ENCODE results near the gene SCARF2.

SCARF2 gene, protein sequence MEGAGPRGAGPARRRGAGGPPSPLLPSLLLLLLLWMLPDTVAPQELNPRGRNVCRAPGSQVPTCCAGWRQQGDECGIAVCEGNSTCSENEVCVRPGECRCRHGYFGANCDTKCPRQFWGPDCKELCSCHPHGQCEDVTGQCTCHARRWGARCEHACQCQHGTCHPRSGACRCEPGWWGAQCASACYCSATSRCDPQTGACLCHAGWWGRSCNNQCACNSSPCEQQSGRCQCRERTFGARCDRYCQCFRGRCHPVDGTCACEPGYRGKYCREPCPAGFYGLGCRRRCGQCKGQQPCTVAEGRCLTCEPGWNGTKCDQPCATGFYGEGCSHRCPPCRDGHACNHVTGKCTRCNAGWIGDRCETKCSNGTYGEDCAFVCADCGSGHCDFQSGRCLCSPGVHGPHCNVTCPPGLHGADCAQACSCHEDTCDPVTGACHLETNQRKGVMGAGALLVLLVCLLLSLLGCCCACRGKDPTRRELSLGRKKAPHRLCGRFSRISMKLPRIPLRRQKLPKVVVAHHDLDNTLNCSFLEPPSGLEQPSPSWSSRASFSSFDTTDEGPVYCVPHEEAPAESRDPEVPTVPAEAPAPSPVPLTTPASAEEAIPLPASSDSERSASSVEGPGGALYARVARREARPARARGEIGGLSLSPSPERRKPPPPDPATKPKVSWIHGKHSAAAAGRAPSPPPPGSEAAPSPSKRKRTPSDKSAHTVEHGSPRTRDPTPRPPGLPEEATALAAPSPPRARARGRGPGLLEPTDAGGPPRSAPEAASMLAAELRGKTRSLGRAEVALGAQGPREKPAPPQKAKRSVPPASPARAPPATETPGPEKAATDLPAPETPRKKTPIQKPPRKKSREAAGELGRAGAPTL

DNA sequence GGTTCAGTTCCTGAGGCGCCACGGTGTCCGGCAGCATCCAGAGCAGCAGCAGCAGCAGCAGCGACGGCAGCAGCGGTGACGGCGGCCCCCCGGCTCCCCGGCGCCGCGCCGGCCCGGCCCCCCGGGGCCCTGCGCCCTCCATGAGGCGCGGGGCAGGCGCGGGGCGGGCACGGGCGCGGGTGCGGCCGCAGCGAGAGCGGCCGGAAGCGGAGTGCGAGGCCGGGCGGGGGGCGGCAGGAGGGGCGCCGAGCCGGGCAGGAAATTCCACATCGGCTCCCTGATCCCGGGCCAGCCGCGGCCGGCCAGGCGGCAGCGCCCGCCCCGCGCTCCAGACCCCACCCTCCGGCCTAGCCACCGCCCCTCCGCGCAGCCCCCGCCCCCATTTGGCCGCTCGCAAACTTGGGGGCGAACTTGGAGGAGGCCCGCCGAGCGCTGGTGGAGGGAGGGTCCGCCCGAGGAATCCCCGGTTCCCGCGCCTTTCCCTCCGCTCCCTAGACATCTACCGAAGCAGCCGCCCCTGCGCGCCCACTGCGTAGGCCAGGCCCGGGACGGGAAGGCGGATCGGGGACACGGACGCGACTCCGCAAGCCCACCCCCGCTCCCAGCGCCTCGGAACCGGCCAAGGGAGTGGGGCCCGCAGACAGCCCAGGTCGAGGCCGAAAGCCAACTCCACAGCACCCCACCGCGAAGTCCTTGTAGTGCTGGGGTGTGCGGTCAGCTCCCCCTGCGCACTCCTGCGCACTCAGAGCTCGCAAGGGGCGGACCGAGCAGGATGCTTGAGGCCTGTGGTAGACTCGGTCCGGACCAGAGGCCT, at the start of gene SCARF2:
TSS of gene SCARF2 (minus strand) at position 213 of the 814 bp plus-strand sequence. CDS start at position 142, 71 bp downstream.
- TF ChIP-seq GATA3 (IDR thresholded peaks at IDR 0.05; ENCODE audit: low read depth, low read length) = no peak
- TF ChIP-seq GATA2 (IDR thresholded peaks at IDR 0.05; ENCODE audit: low read depth, low read length) = no peak

DNA sequence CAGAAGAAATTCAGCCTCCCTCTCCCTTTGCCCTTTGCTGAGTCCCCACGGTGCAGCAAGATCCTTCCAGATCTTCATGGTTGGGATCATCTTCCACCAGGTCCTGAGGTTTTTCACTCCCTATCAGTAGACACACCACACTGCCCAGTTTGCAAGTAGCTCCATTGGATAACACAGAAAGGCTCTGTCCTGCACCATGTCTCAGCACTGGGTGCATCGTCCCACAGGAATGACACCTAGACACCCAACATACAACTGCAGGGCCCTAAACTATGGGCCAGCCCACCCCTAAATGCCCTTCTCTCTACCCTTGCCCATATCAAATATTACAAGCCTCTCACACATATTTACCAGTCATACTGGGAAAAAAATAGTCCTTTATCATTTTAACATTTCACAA, 48.6 kb upstream of the SCARF2 start:
- TF ChIP-seq GATA3 (IDR thresholded peaks at IDR 0.05; ENCODE audit: low read depth, low read length) (no peak), GATA2 (IDR thresholded peaks at IDR 0.05; ENCODE audit: low read depth, low read length) (no peak)

DNA sequence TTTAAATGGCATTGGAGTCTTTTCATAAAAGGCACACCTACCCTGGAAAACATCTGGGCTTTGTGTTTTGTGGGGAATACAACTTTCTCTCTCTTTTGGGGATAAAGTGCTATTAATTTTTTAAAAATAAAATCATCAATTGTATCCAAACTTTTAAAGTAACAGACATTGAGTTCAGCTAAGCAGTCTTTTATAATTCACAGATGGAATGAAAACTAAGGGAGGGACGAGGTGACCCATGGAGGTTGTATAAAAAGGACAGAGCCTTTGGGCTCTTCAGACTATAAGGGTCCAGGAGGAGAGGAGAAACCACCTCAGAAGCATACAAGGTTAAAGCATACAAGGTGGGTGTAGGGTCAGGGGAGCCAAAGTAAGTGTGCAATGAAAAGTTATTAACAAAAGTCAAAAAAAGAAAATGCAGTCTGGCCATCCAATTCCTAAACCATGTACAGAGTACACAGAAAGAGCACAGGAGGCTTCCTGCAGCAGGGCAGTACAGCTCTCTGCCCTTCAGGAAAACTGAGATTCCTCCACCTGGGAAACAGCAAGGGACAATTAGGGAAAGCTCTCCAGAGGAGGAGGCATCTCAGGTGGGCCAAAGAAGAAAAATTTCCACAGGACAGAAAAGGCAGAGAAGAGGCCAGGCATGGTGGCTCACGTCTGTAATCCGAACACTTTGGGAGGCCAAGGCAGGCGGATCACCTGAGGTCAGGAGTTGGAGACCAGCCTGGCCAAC, 47.5 kb upstream of the SCARF2 start:
- no peak for TF ChIP-seq GATA3 (IDR thresholded peaks at IDR 0.05; ENCODE audit: low read depth, low read length)
- TF ChIP-seq GATA2 (IDR thresholded peaks at IDR 0.05; ENCODE audit: low read depth, low read length) = no peak

DNA sequence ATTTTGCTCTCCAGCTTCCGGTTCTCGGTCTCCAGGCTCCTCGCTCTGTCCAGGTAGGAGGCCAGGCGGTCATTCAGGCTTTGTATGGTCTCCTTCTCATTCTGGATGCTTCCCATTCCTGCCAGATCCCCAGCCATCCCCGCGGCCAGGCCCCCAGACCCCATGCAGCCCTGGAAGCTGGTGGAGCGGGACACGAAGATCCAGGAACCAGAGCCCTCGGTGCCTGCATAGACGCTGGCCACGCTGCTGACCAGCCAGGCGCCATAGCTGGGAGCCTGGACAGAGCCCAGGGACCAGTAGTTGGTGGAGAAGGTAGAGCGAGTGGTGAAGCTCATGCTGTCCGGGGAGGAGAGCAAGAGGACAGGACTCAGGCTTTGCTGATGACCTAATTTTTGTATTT, 46.1 kb upstream of the SCARF2 start:
- TF ChIP-seq GATA3 (IDR thresholded peaks at IDR 0.05; ENCODE audit: low read depth, low read length) (no peak), GATA2 (IDR thresholded peaks at IDR 0.05; ENCODE audit: low read depth, low read length) (no peak)

DNA sequence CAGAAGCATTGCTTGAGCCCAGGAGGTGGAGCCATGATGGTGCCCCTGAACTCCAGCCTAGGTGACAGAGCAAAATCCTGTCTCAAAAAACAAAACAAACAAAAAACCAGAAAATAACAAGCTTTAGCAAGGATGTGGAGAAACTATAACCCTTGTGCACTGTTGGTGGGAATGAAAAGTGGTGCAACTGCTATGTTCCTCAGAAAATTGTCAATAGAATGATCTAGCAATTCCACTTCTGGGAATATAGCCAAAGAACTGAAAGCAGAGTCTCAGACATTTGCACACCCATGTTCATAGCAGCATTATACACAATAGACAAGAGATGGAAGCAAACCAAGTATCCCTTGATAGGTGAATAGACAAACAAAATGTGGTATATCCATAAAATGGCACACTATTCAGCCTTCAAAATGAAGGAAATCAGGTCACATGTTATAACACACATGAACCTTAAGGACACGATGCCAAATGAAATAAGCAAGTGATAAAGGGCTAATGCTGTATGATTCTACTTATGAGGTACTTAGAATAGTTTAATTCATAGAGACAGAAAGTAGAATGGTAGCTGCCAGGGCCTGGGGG, 42.1 kb upstream of the SCARF2 start:
- TF ChIP-seq GATA2 (IDR thresholded peaks at IDR 0.05; ENCODE audit: low read depth, low read length) = no peak
- TF ChIP-seq GATA3 (IDR thresholded peaks at IDR 0.05; ENCODE audit: low read depth, low read length) = no peak

DNA sequence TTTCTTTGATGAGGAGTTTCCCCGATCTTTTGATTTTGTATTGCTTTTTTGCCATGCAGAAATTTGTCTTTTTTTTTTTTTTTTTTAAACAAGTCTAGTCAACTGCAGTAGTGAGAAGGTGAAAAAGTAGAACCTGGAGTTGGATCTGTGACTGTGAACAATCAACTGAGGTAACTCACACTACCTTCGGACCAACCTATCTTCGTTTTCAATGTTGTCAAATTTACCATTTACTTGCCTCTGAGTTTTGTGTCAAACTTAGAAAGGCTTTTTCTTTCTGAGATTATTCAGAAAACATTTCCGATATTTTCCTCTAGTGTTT, 37.5 kb upstream of the SCARF2 start:
- TF ChIP-seq GATA2 (IDR thresholded peaks at IDR 0.05; ENCODE audit: low read depth, low read length) (no peak), GATA3 (IDR thresholded peaks at IDR 0.05; ENCODE audit: low read depth, low read length) (no peak)

DNA sequence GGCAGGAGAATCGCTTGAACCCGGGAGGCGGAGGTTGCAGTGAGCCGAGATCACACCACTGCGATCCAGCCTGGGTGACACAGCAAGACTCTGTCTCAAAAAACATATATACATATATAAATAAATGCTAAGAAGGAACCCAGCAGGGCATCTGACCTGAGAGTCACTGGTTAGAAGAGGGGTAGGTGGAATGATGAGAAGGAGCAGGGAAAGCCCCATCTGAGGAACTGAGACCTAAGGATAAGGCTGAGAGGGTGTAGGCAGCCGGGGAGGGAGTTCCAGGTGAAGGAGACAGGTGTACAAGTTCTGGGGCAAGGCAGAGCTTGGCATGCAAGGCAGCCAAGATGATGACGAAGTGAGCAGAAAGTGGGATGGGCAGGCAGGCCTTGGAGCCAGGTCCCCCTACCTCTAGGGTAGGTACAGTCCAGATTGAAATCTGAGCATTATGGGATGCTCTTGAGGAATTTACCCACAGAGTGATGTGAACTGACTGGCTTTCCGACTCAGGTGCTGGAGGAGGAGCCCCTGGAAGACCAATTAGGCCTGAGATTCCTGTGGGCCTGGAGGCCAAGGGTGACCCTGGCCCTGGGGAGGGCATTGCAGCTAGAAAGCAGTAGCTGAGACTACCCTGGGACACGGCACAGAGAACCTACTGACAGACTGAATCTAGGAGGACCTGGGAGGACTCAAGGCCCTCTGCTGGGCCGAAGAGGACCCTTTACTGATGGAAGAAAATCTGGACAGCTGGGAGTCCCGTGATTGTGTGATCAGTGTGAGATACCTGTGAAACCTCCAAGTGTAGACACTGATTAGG, 35.2 kb upstream of the SCARF2 start:
- no peak for TF ChIP-seq GATA3 (IDR thresholded peaks at IDR 0.05; ENCODE audit: low read depth, low read length)
- TF ChIP-seq GATA2 (IDR thresholded peaks at IDR 0.05; ENCODE audit: low read depth, low read length) = no peak

DNA sequence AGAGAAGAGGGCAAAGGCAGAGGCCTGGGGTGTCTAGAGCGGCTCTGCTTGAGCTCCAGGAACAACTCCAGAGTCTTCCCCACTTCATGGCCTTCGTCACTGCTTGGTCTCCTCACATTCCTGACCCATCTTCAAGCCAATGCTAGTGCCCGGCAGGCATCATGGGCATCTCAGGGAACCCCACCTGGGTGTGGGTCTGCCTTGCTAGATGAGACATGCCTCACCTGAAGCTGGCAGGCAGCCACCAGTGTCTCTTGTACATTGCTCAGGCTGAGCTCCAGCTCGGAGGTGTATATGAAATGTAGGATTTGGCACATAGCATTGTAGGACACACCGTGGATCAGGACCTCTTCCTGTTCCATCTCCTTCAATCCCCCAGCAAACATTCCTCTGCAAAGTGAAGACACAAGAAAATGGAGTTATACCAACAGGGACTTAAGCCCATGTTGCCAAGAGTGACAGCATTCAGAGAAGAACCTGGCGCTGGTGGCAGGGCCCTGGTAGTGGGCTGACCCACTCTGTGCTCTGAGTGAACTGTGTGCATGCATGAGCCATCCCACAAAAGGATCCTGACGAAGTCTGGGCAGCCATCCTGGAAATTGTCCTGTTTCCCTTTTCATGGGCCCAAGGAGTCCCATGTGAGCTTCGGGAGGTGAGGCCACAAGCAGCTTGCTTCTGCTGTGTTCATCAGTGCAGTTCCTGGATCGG, 33.7 kb upstream of the SCARF2 start:
- TF ChIP-seq GATA2 (IDR thresholded peaks at IDR 0.05; ENCODE audit: low read depth, low read length) = no peak
- TF ChIP-seq GATA3 (IDR thresholded peaks at IDR 0.05; ENCODE audit: low read depth, low read length) = no peak

DNA sequence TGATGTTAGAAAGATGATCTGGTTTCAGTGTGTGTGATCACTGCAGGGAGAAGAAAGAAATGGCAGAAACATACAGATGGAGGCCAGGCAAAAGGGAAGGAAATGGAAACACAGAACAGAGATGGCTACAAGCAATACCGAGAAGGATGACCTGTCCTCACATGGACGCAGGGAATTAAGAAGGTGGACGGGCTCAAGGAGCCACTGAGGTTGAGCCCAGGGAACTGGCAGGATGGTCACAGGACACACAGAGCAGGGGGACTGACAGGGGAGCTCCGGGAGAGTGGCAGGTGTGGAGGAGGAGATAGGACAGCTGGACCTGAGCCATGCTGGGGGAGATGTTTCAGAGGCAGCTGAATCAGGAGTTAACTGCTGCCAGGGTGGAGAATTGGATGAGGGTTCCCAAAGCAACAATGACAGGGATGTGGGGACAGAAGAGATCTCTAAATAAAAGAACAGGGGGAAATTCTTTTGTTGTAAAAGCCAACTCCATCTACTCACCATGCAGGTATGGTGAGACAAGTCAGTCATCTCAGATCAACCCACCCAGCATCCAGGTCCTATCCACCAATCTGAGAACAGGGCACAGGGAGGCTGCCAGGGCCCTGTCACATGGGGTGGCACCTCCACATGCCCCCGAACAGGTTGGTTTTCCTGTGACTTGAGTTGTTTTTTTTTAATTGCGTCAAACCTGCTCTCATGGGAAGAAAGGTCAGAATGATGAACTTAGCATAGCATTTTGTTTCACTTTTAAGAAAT, 31.7 kb upstream of the SCARF2 start:
- TF ChIP-seq GATA3 (IDR thresholded peaks at IDR 0.05; ENCODE audit: low read depth, low read length) (no peak), GATA2 (IDR thresholded peaks at IDR 0.05; ENCODE audit: low read depth, low read length) (no peak)

DNA sequence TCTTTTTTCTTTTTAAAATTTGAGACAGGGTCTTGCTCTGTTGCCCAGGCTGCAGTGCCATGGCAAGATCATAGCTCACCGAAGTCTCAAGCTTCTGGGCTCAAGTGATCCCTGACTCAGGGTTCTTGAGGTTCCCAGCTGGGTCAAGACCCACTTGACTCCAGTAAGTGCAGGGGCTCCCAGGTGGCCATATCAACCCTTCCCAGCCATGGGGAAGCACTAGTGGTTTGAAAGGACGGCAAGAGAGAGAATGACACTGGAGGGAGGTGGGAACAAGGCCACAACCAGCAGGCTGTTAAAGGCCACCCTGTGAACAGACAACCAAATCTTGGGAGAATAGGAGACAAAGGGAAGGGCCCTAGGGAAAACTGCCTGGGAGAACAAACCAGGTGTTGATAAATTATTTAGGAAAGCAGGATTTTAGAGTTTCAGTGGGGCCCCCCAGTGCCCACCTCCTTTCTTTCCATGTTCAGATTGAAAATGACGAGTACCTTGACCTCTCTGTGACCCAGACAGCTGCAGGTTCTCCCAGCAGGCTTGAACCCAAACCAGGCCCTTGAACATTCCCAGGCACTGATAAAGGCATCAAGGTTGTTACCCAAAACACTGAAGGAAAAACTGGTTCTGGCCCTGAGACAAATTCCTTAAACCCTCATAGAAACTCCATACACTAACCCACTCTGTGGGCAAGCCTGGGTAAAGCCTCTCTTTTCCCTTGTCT, 29.2 kb upstream of the SCARF2 start:
- TF ChIP-seq GATA3 (IDR thresholded peaks at IDR 0.05; ENCODE audit: low read depth, low read length) (no peak), GATA2 (IDR thresholded peaks at IDR 0.05; ENCODE audit: low read depth, low read length) (no peak)

DNA sequence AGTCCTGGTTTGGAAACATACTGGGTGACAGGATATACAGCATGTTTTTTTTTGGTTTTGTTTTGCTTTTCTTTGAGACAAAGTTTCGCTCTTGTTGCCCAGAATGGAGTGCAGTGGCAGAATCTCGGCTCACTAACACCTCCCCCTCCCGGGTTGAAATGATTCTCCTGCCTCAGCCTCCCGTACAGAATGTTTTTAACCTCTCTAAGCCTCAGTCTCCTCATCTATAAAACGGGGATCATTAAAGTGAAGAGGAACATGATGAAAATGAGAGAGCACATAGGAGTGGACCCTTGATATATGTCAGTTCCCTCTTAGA, 28.1 kb upstream of the SCARF2 start:
- TF ChIP-seq GATA2 (IDR thresholded peaks at IDR 0.05; ENCODE audit: low read depth, low read length) (no peak), GATA3 (IDR thresholded peaks at IDR 0.05; ENCODE audit: low read depth, low read length) (no peak)
